Mucosa of descending colon (tissue), 3 donors: ENCODE results near the gene TMEM232. TPM values are rescaled to one million over a fixed set of nuclear protein-coding genes. Genes with fewer than 3 reads are reported as not detected.

ENCODE experiments used
- ATAC-seq: fragments of 200-7000 bp; cut with Tn5 transposase; one replicate; pipeline ENCODE4 v1.9.1; 2020; ENCODE audit warnings: mild to moderate bottlenecking, moderate library complexity
- DNase-seq, 3 donors: peaks; one replicate each; pipeline ENCODE4 v3.0.0-alpha.2; 2020
- H3K36me3 ChIP-seq: fragments of 200-600 bp; one replicate; pipeline ENCODE4 v1.8.0; 2021; ENCODE audit warnings: low read depth, mild to moderate bottlenecking
- H3K4me1 ChIP-seq: fragments of 200-600 bp; one replicate; pipeline ENCODE4 v1.8.0; 2021; ENCODE audit warnings: low read depth, mild to moderate bottlenecking
- H3K4me3 ChIP-seq: fragments of 200-600 bp; one replicate; pipeline ENCODE4 v1.8.0; 2021; ENCODE audit warnings: mild to moderate bottlenecking
- H3K9me3 ChIP-seq: fragments of 200-600 bp; one replicate; pipeline ENCODE4 v1.8.0; 2021; ENCODE audit warnings: mild to moderate bottlenecking
- intact Hi-C, 2 donors: fragments of 100-400 bp; cut with DNase I in 1 of 2; cut with micrococcal nuclease in 1 of 2; formaldehyde crosslinking; loops; one replicate each; pipeline versions ENCODE4 v1.11.0 to v1.11.1; 2022; cut with DNase I, micrococcal nuclease
- long read RNA-seq, 2 donors: library from polyadenylated mRNA; unstranded; transcript quantifications; one replicate each; pipeline ENCODE4 v2.0.0, GENCODE V29; 2019 to 2021
- total RNA-seq, 3 donors: library from RNA; stranded (reverse); fragmentation: NEBNext Ultra II Directional in 2 of 3; extraction: Animal tissue kit (Norgen Biotek cat#: 25700) in 2 of 3; gene quantifications; one replicate each; pipeline versions ENCODE4 v1.2.1 to v1.2.4, GENCODE V29; 2021 to 2023
- TF ChIP-seq, protein P1 (sequence below): fragments of 200-600 bp; IDR thresholded peaks from one replicate; pipeline ENCODE4 v1.8.0; 2022; ENCODE audit warnings: antibody characterized with exemption, mild to moderate bottlenecking
- donor health status: DM: no; HTN: no; CAD: no; lungs with moderate emphysema.
- donor health status: DM: no; HTN: no; CAD: no.
- donor health status: DM: no; HTN: yes; CAD: no.

TMEM232 gene
- 1 to 10 TPM; 1.0 to 3.9 (median 3.0) TPM for total RNA-seq
- long read RNA-seq, donor 1, result 0 reads
- long read RNA-seq, donor 2, result 0 reads

DNA sequence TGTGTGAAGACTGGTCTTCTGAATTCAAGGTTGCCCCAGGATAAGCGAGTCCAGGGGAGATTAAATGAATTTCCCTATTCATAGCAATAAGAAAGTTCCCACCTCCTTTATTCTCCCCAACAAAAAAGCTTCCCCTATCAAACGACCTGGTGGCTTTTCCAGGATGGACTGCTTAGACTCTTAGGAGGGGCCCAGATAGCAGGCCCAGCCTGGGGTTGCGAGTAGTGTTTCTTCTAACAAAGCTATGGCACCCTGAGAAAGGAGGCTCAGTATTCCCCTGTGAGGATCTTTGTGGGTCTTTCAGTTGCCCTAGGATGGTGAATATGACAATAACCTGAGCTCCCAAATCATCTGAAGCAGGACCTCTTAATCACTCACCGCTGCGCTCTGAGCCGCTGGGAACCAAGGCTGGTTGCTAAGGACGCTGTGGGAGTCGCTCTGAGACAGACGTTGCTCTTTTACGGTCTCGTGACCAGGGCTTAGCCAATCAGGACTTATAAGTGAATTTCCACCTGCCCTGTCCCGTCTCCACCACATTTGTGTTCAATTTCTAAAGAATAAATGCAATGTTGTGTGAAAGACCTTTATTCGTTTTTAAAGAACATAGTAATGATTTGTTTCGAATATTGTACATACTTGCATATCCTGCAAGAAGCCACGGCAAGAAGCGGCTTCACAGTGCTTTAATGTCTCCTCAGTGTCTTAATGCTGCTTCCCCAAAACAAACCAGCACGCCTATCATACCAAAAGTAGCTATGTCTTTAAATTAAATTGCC lies at the start of gene TMEM232:
TSS of gene TMEM232 (minus strand) at position 423 of the 776 bp plus-strand sequence. CDS start 59,319 bp downstream, outside the sequence.
- Histone ChIP-seq H3K9me3 (no peaks in the 10 kb centered on the region), H3K36me3 (no peaks in the 10 kb centered on the region), H3K4me1 (no peaks in the 10 kb centered on the region), H3K4me3 (no peak within 1 kb of the TSS)
- peak; percentile 69 to 89 (median 73) for DNase-seq
- TF ChIP-seq, protein P1, sequence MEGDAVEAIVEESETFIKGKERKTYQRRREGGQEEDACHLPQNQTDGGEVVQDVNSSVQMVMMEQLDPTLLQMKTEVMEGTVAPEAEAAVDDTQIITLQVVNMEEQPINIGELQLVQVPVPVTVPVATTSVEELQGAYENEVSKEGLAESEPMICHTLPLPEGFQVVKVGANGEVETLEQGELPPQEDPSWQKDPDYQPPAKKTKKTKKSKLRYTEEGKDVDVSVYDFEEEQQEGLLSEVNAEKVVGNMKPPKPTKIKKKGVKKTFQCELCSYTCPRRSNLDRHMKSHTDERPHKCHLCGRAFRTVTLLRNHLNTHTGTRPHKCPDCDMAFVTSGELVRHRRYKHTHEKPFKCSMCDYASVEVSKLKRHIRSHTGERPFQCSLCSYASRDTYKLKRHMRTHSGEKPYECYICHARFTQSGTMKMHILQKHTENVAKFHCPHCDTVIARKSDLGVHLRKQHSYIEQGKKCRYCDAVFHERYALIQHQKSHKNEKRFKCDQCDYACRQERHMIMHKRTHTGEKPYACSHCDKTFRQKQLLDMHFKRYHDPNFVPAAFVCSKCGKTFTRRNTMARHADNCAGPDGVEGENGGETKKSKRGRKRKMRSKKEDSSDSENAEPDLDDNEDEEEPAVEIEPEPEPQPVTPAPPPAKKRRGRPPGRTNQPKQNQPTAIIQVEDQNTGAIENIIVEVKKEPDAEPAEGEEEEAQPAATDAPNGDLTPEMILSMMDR, result no peak
- peak; percentile 100 for ATAC-seq
- intact Hi-C loops, result no loop called here

- H3K36me3 ChIP-seq, result no peaks in the 10 kb centered on the region
- intact Hi-C loops, result no loop called here
- ATAC-seq (no peak), DNase-seq (no peak)
- no peaks in the 10 kb centered on the region for H3K4me1 ChIP-seq
- TF ChIP-seq, protein P1, result no peak
- no peak overlapping the region for H3K4me3 ChIP-seq
- H3K9me3 ChIP-seq, result no peaks in the 10 kb centered on the region
Observed at GRCh38 chr5:110770286-110770685, 43.8 kb upstream of the TMEM232 start.

- peak in 1 of 3 donors; percentile 2 for DNase-seq
- H3K36me3 ChIP-seq, result no peaks in the 10 kb centered on the region
- intact Hi-C loops, result no loop called here
- no peak for ATAC-seq
- H3K9me3 ChIP-seq, result no peaks in the 10 kb centered on the region
- H3K4me3 ChIP-seq, result no peak overlapping the region
- no peaks in the 10 kb centered on the region for H3K4me1 ChIP-seq
- TF ChIP-seq, protein P1, result no peak
Observed at GRCh38 chr5:110769000-110769681, 42.7 kb upstream of the TMEM232 start.

- TF ChIP-seq, protein P1, result no peak
- no peak for DNase-seq
- no peak for ATAC-seq
- no peak overlapping the region for H3K4me3 ChIP-seq
- no peaks in the 10 kb centered on the region for H3K9me3 ChIP-seq
- H3K4me1 ChIP-seq, result no peaks in the 10 kb centered on the region
- H3K36me3 ChIP-seq, result no peaks in the 10 kb centered on the region
- intact Hi-C loops, result no loop called here
Observed at GRCh38 chr5:110768138-110768860, 41.8 kb upstream of the TMEM232 start.

DNA sequence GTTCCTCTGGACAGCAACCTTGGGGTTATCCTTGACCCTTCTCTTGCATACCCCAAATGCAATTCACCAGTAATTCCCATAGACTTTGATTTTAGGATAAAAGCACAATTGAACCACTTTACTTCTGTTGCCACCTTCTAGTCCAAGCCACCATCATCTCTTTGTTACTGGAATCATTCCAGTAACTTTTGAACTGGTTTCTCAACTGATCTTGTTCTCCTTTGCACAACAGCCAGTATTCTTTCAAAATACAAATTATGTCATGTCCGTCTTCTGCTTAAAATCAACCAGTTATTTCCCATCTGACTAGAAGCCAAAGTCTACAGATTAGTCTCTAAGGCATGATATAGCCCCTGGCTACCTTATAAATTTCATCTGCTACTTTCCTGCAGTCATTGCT lies 33.7 kb upstream of the TMEM232 start:
- H3K9me3 ChIP-seq, result no peaks in the 10 kb centered on the region
- DNase-seq (no peak), ATAC-seq (no peak)
- no peaks in the 10 kb centered on the region for H3K4me1 ChIP-seq
- H3K4me3 ChIP-seq, result no peak overlapping the region
- TF ChIP-seq, protein P1, result no peak
- H3K36me3 ChIP-seq, result no peaks in the 10 kb centered on the region
- intact Hi-C loops, result no loop called here
